Limb (tissue), 2 donors: Measurements from ENCODE around the gene BLTP3B.

Experiments used
- DNase-seq, 2 donors: peaks; one replicate each; pipeline ENCODE4 v3.0.0-alpha.2; 2016; ENCODE audit errors: extremely low spot score in 2 of 2

The BLTP3B gene

DNA sequence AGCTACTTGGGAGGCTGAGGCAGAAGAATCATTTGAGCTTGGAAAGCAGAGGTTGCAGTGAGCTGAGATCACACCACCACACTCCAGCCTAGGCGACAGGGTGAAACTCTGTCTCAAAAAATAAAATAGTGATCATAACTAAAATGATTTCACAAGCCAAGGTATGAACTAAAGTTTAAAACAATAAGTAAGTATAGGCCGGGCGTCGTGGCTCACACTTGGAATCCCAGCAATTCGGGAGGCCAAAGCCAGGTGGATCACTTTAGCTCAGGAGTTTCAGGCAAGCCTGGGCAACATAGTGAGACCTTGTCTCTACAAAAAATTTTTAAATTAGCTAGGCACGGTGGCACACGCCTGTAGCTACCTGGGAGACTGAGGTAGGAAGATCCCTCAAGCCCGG is 27.4 kb downstream of the BLTP3B start:
- no peak for DNase-seq

GRCh38 chr12:100114574-100114973 is 28.1 kb downstream of the BLTP3B start:
- DNase-seq = no peak

DNA sequence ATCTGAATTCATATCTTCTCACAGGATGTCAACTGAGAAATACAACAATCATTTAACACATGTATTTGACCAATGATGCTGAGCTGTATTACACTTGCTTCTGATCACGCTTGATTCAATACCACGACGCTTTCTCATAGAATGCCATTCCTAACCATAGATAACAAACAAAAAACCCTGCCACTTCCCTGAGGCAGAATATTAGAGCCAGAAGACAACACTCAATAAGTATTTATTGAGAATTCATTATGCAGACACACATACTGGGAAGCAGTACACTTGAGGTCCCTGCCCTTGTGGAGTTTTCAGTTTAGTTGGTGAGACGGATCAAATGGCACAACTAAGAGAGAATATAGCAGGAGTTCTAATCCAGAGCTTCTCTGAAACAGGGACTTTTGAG is 32.4 kb downstream of the BLTP3B start:
- DNase-seq = no peak

- no peak for DNase-seq
Observed at GRCh38 chr12:100106861-100107260, 35.8 kb downstream of the BLTP3B start.

DNA sequence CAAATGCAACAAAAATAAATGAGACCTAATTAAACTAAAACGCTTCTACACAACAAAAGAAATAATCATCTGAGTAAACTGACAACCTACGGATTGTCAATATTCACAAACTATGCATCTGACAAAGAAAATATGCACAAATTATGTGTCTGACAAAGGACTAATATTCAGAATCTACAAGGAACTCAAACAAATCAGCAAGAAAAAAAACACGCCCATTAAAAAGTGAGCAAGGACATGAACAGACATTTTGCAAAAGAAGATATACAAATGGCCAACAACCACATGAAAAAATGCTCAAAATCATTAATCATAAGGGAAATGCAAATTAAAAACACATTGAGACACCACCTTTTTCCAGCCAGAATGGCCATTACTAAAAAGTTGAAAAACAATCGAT is 37.0 kb downstream of the BLTP3B start:
- no peak for DNase-seq

DNA sequence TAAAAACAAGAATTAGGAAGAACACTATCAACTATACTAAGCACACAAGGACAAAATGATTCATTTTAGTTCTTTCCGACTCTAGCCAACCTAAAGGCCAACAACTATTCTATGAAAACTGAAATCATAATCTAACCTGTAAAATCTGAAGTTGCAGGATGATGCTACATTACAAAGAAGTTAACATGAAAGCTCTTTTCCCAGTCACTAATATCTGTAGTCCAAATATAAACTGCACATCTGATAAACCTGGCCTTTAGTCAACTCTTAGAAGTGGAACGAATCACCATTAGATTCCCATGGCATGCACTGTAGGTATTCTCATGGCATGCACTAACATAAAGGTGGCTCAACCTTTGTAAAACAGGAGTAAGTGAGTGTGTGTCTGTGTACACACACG is 41.7 kb downstream of the BLTP3B start:
- DNase-seq = no peak
